HepG2 (cell line): ENCODE results near the gene DNAAF3. TPM values are rescaled to one million over a fixed set of nuclear protein-coding genes. Genes with fewer than 3 reads are reported as not detected.

Source experiments
- ASH2L ChIP-seq: fragments of 300-600, 200-600 bp; sonication (generic); IDR thresholded peaks from 2 replicates; pipeline ENCODE4 v1.7.0; 2017; ENCODE audit warnings: low read depth, mild to moderate bottlenecking, moderate library complexity, mixed read lengths, low read length; ENCODE audit not compliant: insufficient read length
- ATF1 ChIP-seq: IDR thresholded peaks from 2 replicates; pipeline ENCODE4 v1.6.1; 2016; ENCODE audit warnings: mild to moderate bottlenecking, control low read depth
- CCAR2 ChIP-seq: fragments of 200-400 bp; formaldehyde crosslinking; optimal IDR thresholded peaks from 2 replicates; pipeline ENCODE3; 2018; ENCODE audit warnings: low read depth, mild to moderate bottlenecking, low read length, moderate library complexity
- DNMT3B ChIP-seq: conservative IDR thresholded peaks from 2 replicates; pipeline ENCODE4 v1.6.1; 2016; ENCODE audit warnings: missing biosample characterization, control low read depth
- ESRRA ChIP-seq: sonication (generic); formaldehyde crosslinking; IDR thresholded peaks from 2 replicates; pipeline ENCODE4 v1.5.1; 2020; ENCODE audit warnings: mild to moderate bottlenecking, low read depth, missing genetic modification reagents
- MIER3 ChIP-seq: IDR thresholded peaks from 2 replicates; pipeline ENCODE4 v1.6.1; 2016; ENCODE audit warnings: missing compliant biosample characterization, borderline replicate concordance
- PAF1 ChIP-seq: IDR thresholded peaks from 2 replicates; pipeline ENCODE4 v1.6.1; 2016; ENCODE audit warnings: missing genetic modification reagents, missing compliant biosample characterization
- SP1 ChIP-seq, 2 experiments: fragments of 450-650 bp in 1 of 2; sonication (generic) in 1 of 2; formaldehyde crosslinking in 1 of 2; IDR thresholded peaks; 2 replicates each; pipeline versions ENCODE4 v1.4.0 to v1.6.1; 2016 to 2020; ENCODE audit warnings: missing genetic modification reagents in 1 of 2
- ZFP1 ChIP-seq: IDR thresholded peaks from 2 replicates; pipeline ENCODE4 v1.6.1; 2016
- ZNF180 ChIP-seq: sonication (generic); formaldehyde crosslinking; IDR thresholded peaks from 2 replicates; pipeline ENCODE4 v1.4.0; 2020; ENCODE audit warnings: low read depth, missing genetic modification reagents, borderline replicate concordance
- ZNF530 ChIP-seq: sonication (generic); formaldehyde crosslinking; IDR thresholded peaks from 2 replicates; pipeline ENCODE4 v1.5.0; 2020; ENCODE audit warnings: low read depth, mild to moderate bottlenecking, missing genetic modification reagents
- ZNF546 ChIP-seq: sonication (generic); formaldehyde crosslinking; conservative IDR thresholded peaks from 2 replicates; pipeline ENCODE4 v1.8.1; 2023; ENCODE audit warnings: mild to moderate bottlenecking, missing genetic modification reagents
- ZNF549 ChIP-seq: sonication (generic); formaldehyde crosslinking; IDR thresholded peaks from 2 replicates; pipeline ENCODE4 v1.5.0; 2020; ENCODE audit warnings: missing genetic modification reagents
- polyA plus RNA-seq, 8 experiments: library from polyadenylated mRNA; depleted of rRNA in 3 of 8; stranded (reverse) in 7 of 8; unstranded in 1 of 8; fragments of >200 nt; fragmentation: Illumina TruSeq in 4 of 8; extraction: Trizol in 4 of 8; gene quantifications; 2 replicates each; pipeline versions ENCODE4 v1.2.1 to v1.2.3, GENCODE V29; 2011 to 2016; ENCODE audit warnings: low read depth in 4 of 8, missing spikeins in 1 of 8, mixed read lengths in 1 of 8; ENCODE audit not compliant: insufficient read depth in 1 of 8
- total RNA-seq, 5 experiments: library from RNA; depleted of rRNA; stranded (reverse); fragments of >200 nt; fragmentation: Illumina TruSeq; extraction: Trizol; gene quantifications; 2 replicates each; pipeline ENCODE4 v1.2.3, GENCODE V29; 2016; ENCODE audit warnings: low read depth in 1 of 5
- TF ChIP-seq, protein P1 (sequence below): sonication (generic); formaldehyde crosslinking; IDR thresholded peaks from 2 replicates; pipeline ENCODE4 v1.4.0; 2020; ENCODE audit warnings: missing genetic modification reagents
- TF ChIP-seq, protein P2 (sequence below): sonication (generic); formaldehyde crosslinking; IDR thresholded peaks from 2 replicates; pipeline ENCODE4 v1.4.0; 2020; ENCODE audit warnings: low read depth, mild to moderate bottlenecking, missing genetic modification reagents
- TF ChIP-seq, protein P3 (sequence below): sonication (generic); formaldehyde crosslinking; conservative IDR thresholded peaks from 2 replicates; pipeline ENCODE4 v1.5.0; 2020; ENCODE audit warnings: missing genetic modification reagents
- TF ChIP-seq, protein P4 (sequence below): sonication (generic); formaldehyde crosslinking; conservative IDR thresholded peaks from 2 replicates; pipeline ENCODE4 v1.4.0; 2020; ENCODE audit warnings: missing genetic modification reagents
- TF ChIP-seq, protein P5 (sequence below): sonication (generic); formaldehyde crosslinking; IDR thresholded peaks from 2 replicates; pipeline ENCODE4 v1.8.0; 2022; ENCODE audit warnings: missing genetic modification reagents, mild to moderate bottlenecking, moderate library complexity, borderline replicate concordance

The DNAAF3 gene
- total and polyA plus RNA-seq, 2 of the 13 experiments (the other 11 are each of a cell fraction or from before 2014, with no cell fraction given): 0.30 to 0.40 TPM

DNA sequence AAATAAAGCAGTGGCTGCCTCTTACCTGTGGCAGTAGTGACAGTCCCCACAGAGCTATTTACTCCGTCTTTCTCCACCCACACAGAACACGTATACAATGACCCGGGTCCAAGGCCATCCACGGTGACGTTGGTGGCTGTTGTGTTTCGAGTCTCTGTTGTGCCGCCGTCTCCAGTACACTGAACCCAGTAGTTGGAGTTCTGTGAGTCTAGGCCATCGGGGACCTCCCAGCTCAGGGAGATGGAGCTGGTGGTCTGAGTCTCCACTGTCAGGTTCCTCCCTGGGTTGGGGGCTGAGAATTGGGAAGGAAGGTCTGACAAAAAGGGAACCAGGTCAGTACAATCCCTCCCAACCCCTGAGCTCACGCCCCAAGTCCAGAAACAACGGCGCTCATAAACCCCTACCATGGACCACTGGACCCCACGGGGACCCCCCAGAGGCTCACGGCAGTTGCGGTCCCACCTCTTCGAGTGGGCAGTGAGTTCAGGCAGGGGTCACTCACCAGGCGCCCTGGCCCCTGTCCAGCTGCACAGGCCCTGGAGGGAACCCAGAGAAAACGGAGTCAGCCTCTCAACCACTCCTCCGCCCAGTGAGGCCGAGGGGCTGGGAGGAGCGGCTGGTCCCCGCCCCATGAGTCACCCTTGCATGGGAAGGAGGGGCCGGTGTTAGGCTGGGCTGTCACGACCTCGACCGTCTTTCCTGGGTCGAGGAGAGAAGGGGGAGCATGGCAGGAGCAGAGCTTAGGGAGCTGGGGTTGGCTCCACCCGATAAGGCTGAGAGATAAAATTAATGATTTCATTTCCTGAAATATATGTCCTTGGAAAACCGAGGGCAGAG, 40.5 kb upstream of the DNAAF3 start (continued):
- TF ChIP-seq, protein P1, sequence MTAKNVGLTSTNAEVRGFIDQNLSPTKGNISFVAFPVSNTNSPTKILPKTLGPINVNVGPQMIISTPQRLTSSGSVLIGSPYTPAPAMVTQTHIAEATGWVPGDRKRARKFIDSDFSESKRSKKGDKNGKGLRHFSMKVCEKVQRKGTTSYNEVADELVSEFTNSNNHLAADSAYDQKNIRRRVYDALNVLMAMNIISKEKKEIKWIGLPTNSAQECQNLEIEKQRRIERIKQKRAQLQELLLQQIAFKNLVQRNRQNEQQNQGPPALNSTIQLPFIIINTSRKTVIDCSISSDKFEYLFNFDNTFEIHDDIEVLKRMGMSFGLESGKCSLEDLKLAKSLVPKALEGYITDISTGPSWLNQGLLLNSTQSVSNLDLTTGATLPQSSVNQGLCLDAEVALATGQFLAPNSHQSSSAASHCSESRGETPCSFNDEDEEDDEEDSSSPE (CRISPR knock-in tag): peak; percentile 21
- TF ChIP-seq ESRRA (CRISPR knock-in tag) (no peak; the same call in 1 of the 2 replicates), ZFP1 (CRISPR knock-in tag) (no peak), DNMT3B (CRISPR knock-in tag) (no peak), ATF1 (CRISPR knock-in tag) (peak; percentile 84), ZNF546 (CRISPR knock-in tag) (0 out of 2 replicates have a peak, but pooled peaks have one; percentile 27), CCAR2 (no peak), MIER3 (CRISPR knock-in tag) (no peak), ZNF530 (no peak), ASH2L (peak; percentile 59), ZNF180 (CRISPR knock-in tag) (no peak), PAF1 (CRISPR knock-in tag) (0 out of 2 replicates have a peak, but pooled peaks have one; percentile 55), ZNF549 (CRISPR knock-in tag) (no peak), SP1 (IDR thresholded peaks at IDR 0.05) (no peak), SP1 (CRISPR knock-in tag; IDR thresholded peaks at IDR 0.05) (peak; percentile 74)
- TF ChIP-seq, protein P2, sequence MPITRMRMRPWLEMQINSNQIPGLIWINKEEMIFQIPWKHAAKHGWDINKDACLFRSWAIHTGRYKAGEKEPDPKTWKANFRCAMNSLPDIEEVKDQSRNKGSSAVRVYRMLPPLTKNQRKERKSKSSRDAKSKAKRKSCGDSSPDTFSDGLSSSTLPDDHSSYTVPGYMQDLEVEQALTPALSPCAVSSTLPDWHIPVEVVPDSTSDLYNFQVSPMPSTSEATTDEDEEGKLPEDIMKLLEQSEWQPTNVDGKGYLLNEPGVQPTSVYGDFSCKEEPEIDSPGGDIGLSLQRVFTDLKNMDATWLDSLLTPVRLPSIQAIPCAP (CRISPR knock-in tag): no peak
- TF ChIP-seq, protein P3, sequence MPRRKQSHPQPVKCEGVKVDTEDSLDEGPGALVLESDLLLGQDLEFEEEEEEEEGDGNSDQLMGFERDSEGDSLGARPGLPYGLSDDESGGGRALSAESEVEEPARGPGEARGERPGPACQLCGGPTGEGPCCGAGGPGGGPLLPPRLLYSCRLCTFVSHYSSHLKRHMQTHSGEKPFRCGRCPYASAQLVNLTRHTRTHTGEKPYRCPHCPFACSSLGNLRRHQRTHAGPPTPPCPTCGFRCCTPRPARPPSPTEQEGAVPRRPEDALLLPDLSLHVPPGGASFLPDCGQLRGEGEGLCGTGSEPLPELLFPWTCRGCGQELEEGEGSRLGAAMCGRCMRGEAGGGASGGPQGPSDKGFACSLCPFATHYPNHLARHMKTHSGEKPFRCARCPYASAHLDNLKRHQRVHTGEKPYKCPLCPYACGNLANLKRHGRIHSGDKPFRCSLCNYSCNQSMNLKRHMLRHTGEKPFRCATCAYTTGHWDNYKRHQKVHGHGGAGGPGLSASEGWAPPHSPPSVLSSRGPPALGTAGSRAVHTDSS: no peak
- TF ChIP-seq, protein P4, sequence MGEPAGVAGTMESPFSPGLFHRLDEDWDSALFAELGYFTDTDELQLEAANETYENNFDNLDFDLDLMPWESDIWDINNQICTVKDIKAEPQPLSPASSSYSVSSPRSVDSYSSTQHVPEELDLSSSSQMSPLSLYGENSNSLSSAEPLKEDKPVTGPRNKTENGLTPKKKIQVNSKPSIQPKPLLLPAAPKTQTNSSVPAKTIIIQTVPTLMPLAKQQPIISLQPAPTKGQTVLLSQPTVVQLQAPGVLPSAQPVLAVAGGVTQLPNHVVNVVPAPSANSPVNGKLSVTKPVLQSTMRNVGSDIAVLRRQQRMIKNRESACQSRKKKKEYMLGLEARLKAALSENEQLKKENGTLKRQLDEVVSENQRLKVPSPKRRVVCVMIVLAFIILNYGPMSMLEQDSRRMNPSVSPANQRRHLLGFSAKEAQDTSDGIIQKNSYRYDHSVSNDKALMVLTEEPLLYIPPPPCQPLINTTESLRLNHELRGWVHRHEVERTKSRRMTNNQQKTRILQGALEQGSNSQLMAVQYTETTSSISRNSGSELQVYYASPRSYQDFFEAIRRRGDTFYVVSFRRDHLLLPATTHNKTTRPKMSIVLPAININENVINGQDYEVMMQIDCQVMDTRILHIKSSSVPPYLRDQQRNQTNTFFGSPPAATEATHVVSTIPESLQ (CRISPR knock-in tag): 0 out of 2 replicates have a peak, but pooled peaks have one; percentile 75
- TF ChIP-seq, protein P5, sequence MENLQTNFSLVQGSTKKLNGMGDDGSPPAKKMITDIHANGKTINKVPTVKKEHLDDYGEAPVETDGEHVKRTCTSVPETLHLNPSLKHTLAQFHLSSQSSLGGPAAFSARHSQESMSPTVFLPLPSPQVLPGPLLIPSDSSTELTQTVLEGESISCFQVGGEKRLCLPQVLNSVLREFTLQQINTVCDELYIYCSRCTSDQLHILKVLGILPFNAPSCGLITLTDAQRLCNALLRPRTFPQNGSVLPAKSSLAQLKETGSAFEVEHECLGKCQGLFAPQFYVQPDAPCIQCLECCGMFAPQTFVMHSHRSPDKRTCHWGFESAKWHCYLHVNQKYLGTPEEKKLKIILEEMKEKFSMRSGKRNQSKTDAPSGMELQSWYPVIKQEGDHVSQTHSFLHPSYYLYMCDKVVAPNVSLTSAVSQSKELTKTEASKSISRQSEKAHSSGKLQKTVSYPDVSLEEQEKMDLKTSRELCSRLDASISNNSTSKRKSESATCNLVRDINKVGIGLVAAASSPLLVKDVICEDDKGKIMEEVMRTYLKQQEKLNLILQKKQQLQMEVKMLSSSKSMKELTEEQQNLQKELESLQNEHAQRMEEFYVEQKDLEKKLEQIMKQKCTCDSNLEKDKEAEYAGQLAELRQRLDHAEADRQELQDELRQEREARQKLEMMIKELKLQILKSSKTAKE (CRISPR knock-in tag): peak; percentile 83; the same call in 1 of the 2 replicates
